ENCODE measurements around the gene LETM1. TPM values are rescaled to one million over a fixed set of nuclear protein-coding genes. Genes with fewer than 3 reads are reported as not detected.
A peak's percentile ranks its signal among the peaks of the same experiment; 100 is the strongest.

Gene LETM1
- total RNA-seq, 1 donor, result 91.5 TPM

DNA sequence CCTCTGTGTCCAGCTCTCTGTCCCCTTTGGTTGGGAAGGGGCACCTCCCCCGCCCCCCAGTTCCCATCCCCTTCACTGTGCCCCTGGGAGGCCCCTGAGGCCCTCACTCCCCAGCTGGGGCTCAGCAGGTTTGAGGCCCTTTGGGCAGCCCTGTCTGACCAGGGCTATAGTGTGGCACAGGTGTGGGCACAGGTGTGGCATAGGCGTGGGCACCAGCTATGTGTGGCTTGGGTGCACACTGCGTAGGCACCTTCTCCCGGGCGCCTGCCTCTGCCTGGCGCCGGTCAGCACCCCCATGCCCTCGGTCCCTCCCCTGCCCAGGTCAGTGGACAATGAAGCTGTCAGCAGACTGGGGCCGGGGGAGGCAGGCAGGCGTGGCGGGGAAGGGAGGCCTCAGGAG, 70.4 kb downstream of the LETM1 start:
- DNase-seq (ENCODE audit: low read depth), result no peak
- no peak for TF ChIP-seq CTCF (IDR thresholded peaks at IDR 0.05; ENCODE audit: insufficient read depth, low read depth, low read length)
- no peak overlapping the region for H3K4me3 ChIP-seq (ENCODE audit: low read depth, low read length)

DNA sequence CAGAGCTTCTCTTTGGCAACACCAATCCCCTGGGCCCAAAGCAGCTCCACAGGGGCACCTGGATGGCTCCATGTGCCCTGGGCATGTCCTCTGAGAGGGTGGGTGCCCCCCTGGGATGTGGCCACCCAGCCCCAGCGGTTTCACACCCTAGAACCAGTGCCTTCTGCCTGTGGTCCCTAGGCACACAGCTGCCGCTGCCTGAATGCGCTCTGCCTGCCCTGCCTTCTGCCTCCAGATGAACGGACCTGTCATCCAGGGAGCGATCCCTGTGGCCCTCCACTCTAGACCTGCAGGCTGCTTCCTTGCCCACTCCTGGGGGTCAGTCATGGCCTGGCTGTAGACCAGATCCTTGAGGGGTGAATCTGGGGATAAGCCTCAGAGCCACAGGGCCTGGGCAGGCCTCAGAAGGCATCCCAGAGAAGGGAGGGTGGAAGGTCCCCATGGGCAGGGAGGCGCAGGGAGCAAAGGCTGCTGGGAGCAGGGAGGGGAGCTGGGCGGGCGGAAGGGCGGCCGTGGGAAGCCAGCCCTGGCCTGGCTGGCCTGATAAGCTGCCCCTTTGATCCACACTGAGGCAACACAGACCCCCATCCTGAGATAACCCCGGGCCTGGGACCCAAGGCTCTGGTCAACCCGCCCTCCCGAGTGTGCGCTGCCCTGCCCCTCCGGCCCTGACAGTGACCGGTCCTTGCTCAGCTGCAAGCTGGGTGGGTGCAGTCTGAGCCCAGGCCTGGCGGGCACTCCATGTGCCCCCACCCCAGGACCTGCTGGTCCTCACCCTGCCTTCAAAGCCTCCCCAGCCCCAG, 71.0 kb downstream of the LETM1 start:
- no peak for TF ChIP-seq CTCF (IDR thresholded peaks at IDR 0.05; ENCODE audit: insufficient read depth, low read depth, low read length)
- H3K4me3 ChIP-seq (ENCODE audit: low read depth, low read length), result no peak overlapping the region
- DNase-seq (ENCODE audit: low read depth), result peak; percentile 30

GRCh38 chr4:1784395-1784788, 71.6 kb downstream of the LETM1 start:
- no peak for TF ChIP-seq CTCF (IDR thresholded peaks at IDR 0.05; ENCODE audit: insufficient read depth, low read depth, low read length)
- no peak overlapping the region for H3K4me3 ChIP-seq (ENCODE audit: low read depth, low read length)
- DNase-seq (ENCODE audit: low read depth), result no peak

- TF ChIP-seq CTCF (IDR thresholded peaks at IDR 0.05; ENCODE audit: insufficient read depth, low read depth, low read length), result no peak
- DNase-seq (ENCODE audit: low read depth), result no peak
- no peak overlapping the region for H3K4me3 ChIP-seq (ENCODE audit: low read depth, low read length)
Observed at GRCh38 chr4:1783970-1784369, 72.0 kb downstream of the LETM1 start.

- DNase-seq (ENCODE audit: low read depth), result no peak
- no peak for TF ChIP-seq CTCF (IDR thresholded peaks at IDR 0.05; ENCODE audit: insufficient read depth, low read depth, low read length)
- no peak overlapping the region for H3K4me3 ChIP-seq (ENCODE audit: low read depth, low read length)
Observed at GRCh38 chr4:1783015-1783414, 72.9 kb downstream of the LETM1 start.

DNA sequence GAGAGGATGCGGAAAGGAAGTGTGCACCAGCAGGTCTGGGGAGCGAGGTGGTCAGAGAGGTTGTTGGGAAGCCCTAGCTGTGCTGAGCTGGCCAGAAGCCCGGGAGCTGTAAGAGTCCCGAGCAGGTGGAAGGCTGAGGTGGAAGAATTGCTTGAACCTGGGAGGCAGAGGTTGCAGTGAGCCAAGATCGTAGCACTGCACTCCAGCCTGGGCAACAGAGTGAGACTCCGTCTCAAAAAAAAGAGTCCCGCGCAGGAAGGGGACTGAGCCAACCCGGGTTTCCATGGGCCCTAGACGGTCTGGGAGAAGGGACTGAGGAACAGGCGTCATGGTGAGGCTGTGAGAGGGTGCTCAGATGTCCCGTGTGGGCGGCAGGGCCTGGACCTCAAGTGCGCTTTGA, 75.5 kb downstream of the LETM1 start:
- no peak for TF ChIP-seq CTCF (IDR thresholded peaks at IDR 0.05; ENCODE audit: insufficient read depth, low read depth, low read length)
- no peak overlapping the region for H3K4me3 ChIP-seq (ENCODE audit: low read depth, low read length)
- no peak for DNase-seq (ENCODE audit: low read depth)
